Renal pelvis (tissue), 12 donors: ENCODE data around the gene ADAMTS2. TPM values are rescaled to one million over a fixed set of nuclear protein-coding genes. Genes with fewer than 3 reads are reported as not detected.

Experiments
- DNase-seq: peaks from one replicate; pipeline ENCODE4 v3.0.0-alpha.2; 2013
- long read RNA-seq, 16 experiments: transcript quantifications; one replicate each; lab custom pipeline, GENCODE V29; 2026
- polyA plus RNA-seq, 3 donors: library from polyadenylated mRNA; unstranded; fragments of 120-200 nt; gene quantifications; one replicate each; pipeline ENCODE4 v1.2.1, GENCODE V29; 2013; ENCODE audit not compliant: insufficient read length in 3 of 3

Gene ADAMTS2
- polyA plus RNA-seq, result 10 to 100 TPM; 10.6 to 11.7 (median 11.3) TPM
- long read RNA-seq, donor 1, partial matches to known transcripts, result 0 of 2 reads
- long read RNA-seq, donor 1, other reads (novel, unspliced or antisense), result 0 of 2 reads
- long read RNA-seq, donor 2, full-length matches to known transcripts, result 1 of 1 reads
- long read RNA-seq, donor 2, partial matches to known transcripts, result 0 of 1 reads
- long read RNA-seq, donor 2, other reads (novel, unspliced or antisense), result 0 of 1 reads
- long read RNA-seq, donor 3, partial matches to known transcripts, result 0 of 1 reads
- long read RNA-seq, donor 3, other reads (novel, unspliced or antisense), result 0 of 1 reads
- long read RNA-seq, donor 4, full-length matches to known transcripts, result 1 of 1 reads
- long read RNA-seq, donor 4, partial matches to known transcripts, result 0 of 1 reads
- long read RNA-seq, donor 4, other reads (novel, unspliced or antisense), result 0 of 1 reads
- long read RNA-seq, donor 5, result 0 reads
- long read RNA-seq, donor 6, partial matches to known transcripts, result 0 of 1 reads
- long read RNA-seq, donor 6, other reads (novel, unspliced or antisense), result 0 of 1 reads
- long read RNA-seq, donor 7, result 0 reads
- long read RNA-seq, donor 8, full-length matches to known transcripts, result 5 of 5 reads
- long read RNA-seq, donor 8, partial matches to known transcripts, result 0 of 5 reads
- long read RNA-seq, donor 8, other reads (novel, unspliced or antisense), result 0 of 5 reads
- long read RNA-seq, donor 9, result 0 reads
- long read RNA-seq, donor 10, result 0 reads
- long read RNA-seq, donor 11, partial matches to known transcripts, result 0 of 2 reads
- long read RNA-seq, donor 11, other reads (novel, unspliced or antisense), result 0 of 2 reads
- long read RNA-seq, donor 12, full-length matches to known transcripts, result 6 of 6 reads
- long read RNA-seq, donor 12, partial matches to known transcripts, result 0 of 6 reads
- long read RNA-seq, donor 12, other reads (novel, unspliced or antisense), result 0 of 6 reads
- long read RNA-seq, donor 13, result 0 reads
- long read RNA-seq, donor 14, full-length matches to known transcripts, result 1 of 1 reads
- long read RNA-seq, donor 14, partial matches to known transcripts, result 0 of 1 reads
- long read RNA-seq, donor 14, other reads (novel, unspliced or antisense), result 0 of 1 reads
- long read RNA-seq, donor 15, full-length matches to known transcripts, result 1 of 1 reads
- long read RNA-seq, donor 15, partial matches to known transcripts, result 0 of 1 reads
- long read RNA-seq, donor 15, other reads (novel, unspliced or antisense), result 0 of 1 reads
- long read RNA-seq, donor 16, full-length matches to known transcripts, result 4 of 4 reads
- long read RNA-seq, donor 16, partial matches to known transcripts, result 0 of 4 reads
- long read RNA-seq, donor 16, other reads (novel, unspliced or antisense), result 0 of 4 reads

DNA sequence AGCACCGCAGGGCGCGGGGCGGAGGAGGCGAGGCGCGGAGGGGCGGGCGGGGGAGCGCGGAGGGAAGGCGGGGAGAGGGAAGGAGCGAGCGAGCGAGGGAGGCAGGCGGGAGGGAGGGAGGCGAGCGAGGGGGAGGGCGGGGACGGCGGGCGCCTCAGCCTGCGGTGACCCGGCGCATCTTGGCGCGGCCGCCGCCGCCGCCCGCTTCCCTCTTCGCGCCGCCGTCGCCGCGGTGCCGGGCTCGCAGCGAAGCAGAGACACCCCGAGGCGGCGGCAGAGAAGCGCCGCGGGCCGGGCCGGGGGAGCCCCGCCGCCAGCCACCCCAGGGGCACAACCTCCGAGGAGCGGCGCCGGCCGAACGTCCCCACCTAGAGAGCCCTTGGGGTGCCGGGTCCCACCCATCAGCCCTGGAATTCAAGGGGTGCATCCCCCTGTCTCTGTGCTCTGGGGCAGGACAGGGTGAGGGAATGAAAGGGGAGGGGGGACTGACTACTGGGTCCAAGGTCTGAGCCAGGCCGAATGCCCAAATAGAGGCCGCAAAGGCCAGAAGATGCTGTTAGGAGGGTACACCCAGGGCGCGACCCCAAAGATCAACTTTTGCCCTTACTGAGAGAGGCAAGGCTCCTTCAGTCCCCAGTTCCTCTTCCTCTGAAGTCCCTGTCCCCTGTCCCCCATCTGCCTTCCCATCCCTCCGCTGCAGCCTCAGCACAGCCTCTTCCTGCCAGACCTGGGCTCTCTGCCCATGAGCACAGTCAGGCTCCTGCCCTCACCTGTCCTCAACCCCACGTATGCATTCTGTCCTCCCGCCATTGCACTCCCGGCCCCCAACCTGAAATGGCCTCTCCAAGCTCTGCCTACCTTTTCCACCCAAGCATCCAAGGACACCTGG lies at the start of gene ADAMTS2:
Gene ADAMTS2, minus strand, starts transcription at position 29 of the 889 bp plus-strand sequence. CDS start 133 bp downstream, outside the sequence.
- peak; percentile 55 for DNase-seq

DNA sequence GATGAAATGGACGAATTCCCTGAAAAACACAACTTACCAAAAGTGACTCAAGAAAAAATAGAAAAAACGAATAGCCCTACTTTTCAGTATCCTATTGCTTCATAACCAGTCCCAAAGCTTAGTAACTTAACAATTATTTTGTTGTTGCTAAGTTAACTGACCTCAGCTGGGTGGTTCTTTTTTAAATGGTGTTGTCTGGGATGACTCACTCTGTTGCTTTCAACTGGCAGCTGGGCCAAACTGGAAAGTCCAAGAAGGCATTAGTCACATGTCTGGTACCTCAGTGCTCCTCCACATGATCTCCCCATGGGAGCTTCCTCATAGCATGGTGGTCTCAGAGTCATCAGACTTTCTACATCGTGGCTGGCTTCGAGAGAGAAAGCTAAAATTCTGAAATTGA lies 47.8 kb upstream of the ADAMTS2 start:
- no peak for DNase-seq

DNA sequence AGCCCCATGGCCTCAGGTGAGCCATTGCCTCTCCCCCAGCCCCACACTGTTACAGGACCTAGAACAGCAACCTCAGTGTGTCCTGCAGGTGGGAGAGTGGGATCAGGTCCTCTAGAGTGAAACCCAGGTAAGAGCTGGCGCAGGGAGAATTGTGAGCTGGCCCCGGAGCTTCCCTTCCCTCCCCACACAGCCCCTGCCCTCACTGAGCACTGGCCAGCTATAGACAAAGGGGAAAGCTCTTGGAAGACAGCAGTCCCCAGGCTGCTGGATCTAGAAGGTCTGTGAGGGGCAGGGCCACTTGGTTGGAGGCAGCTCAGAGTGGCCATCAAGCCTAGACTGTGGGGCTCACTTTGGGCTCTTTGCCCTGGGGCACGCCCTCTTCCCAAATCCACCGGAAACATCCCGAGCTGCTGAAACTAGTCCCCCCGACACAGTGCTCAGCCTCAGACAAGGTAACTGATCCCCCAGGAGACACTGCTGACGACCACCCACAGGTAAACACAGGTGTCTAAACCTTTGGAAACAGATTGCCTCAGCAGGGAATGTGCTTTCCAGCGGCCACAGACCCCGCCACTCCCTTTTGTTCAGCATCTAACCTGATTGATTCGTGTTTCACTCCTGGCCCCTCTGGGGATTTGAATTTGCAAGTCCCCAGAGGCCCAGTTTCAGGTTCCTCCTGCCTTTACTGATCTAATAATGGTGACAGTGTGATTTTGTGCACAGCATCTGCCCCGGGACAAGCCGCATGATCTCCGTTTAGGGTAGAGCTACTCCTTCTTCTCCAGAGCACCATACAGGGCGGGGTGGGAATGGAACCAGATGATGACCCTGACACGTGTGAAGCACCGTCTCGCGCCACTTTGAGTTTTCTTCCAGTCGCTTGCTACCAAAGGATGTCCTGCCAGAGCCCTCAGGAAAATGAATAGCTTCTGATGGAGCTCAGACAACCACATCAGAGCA lies 42.2 kb upstream of the ADAMTS2 start:
- DNase-seq, result no peak

DNA sequence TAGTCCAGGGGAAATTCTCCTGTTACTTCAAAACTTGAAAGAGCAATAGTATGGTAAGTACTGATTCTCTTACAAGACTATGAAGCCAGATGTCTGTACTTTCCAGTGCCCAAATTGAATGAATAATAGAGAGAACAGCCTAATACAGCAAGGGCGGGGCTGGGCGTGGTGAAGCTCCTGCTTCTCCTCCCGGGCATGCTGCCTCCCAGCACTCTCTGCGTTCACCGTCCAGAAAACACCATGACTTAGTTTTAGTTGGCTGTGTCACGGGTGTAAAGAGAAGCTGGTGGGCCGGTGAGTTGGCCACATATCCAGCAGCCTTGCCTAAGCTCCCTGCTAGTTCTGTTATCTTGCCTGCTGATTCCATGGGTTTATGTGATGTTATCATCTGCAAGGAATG lies 40.7 kb upstream of the ADAMTS2 start:
- no peak for DNase-seq

DNA sequence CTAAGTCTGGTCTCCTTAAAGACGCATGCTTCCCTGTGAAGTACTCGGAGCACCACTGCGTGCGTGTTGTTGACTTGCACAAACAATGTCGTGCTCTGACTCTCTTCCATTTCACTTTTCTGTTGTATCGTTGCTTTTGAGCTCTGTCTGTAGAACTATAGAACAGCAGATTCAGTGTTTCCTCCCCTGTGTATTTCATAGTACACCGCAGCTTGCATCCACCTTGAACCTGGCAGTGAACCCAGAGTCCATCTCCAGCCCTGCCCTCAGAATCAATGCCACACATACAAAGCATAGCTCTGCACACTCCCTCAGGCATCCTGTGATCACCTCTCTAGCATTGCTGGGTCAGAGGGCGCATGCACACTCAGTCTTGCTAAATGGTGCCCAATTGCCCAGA lies 37.2 kb upstream of the ADAMTS2 start:
- no peak for DNase-seq

DNA sequence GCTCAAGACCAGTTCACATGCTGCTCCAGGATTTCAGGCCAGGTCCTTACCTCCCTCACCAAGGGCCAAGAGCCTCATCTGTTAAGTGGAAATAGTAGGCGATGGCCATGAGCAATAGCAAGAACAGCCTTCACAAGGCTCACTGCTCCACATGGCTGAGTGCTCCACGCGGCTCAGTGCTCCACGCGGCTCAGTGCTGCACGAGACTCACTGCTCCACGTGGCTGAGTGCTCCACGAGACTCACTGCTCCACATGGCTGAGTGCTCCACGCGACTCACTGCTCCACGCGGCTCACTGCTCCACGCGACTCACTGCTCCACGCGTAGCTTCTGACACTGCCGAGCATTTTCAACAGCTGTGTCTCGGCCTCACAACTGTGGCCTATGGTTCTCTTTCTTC lies 36.4 kb upstream of the ADAMTS2 start:
- no peak for DNase-seq

DNA sequence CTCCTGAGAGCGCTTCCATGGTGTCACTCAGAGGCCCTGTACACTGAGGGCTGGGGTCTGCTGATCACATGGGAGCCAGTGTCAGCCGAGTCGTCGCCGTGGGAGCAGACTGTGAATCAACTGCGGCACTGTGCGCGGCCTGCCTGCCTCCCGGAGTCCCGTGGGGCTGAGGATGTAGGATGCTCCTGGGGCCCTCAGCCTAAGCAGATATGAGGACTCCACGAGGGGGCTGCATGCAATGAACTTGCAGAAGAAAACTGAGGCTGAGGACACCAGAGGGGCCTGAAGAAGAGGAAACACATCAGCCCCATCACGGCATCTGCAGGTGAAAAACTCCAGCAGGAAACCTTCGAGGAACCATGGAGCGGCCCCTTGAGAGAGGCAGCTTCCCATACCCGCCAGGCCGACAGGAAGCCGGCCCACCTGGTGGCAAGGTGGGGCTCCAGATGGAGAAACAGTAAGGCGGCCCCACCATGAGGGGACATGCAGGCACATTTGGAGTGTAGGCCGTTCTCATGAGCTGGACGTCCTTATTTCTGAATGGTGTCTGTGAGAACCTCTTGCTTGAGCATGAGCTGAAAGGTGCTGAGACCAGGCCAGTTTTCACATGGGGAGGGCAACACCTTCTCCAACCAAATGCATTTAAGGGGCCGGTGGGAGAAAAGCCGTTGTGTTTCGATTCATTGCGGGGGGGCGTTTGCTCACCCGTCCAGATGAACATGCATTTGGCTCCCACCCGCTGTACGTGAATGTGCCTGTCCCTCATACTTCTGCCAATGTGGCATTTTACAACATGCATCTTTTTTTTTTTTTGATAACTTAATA lies 35.2 kb upstream of the ADAMTS2 start:
- DNase-seq, result no peak

DNA sequence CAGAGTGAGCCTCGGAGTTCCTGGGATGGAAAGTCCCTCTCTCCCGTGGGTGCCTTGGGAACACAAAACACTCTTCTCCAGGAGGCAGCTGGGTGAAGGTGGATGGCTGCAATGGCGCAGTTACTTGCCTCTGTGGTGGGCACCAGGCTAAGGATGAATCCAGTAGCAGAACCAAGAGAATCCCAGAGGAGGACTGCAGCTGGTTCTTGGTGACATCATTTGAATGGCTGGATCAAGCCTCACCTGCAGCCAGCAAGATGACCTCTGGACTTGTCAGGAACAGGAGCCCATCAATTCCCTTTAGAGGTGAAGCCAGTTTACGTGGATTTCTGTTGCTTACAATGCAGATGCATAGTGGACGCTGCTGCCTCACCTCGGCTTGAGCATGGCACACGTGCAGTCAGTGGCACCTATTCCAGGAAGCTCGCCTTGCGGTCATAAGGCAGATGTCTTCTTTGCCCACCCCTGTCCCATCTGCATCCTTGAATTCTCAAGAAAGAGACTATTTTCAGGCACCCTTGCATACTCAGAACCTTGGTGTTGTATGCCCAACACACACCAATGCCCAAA lies 34.1 kb upstream of the ADAMTS2 start:
- DNase-seq, result no peak

DNA sequence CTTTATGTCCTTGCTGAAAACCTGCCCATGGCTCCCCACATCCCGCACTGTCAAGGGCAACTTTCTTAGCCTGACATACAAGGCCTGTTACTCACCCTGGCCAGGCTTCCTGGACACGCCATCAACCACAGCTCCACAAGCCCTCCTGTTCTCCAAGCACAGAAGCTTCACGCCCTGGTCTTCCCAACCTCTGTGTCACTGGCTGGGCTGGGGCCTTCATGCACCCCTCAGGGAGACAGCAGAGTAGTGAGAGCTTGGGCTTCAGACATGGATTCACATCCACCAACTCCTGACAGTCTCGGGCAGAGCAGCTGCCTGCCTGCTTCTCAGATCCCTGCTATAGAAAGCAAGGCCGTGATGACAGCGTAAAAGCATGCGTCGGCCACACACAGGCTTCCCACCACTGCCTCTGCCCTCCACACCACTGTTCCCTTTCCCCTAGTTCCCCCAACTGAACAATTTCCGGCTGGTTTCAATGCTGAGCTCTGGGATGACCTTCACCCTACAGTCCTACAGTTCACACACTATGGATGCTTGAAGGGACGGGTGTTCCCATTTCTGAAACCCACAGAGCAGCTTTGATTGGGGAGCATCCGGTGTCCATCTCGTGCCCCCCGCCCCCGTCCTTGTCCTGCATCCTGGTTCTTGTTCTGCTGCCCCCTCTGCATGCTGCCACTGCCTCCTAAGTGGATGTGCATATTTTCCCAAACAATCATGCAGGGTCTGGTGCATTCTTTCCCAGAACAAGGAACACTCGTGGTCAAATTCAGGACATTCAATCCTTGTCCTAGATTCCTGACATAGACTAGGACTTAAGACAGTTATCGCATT lies 33.4 kb upstream of the ADAMTS2 start:
- DNase-seq, result peak; percentile 30

DNA sequence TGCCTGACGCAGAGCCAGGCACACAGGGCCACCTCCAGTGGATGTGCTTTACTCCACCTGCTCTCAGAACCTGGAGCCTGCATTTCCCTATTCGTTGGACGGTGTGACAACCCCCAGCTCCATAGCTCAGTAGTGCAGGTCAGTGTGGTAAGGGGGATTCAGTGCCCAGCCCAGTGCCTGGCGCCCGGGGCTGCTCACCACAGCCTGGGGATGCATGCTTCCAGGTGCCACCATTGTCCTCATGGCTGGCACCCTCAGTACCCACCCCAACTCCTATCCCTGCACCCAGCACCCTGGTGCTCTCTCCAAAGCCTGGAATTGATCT lies 32.8 kb upstream of the ADAMTS2 start:
- no peak for DNase-seq

DNA sequence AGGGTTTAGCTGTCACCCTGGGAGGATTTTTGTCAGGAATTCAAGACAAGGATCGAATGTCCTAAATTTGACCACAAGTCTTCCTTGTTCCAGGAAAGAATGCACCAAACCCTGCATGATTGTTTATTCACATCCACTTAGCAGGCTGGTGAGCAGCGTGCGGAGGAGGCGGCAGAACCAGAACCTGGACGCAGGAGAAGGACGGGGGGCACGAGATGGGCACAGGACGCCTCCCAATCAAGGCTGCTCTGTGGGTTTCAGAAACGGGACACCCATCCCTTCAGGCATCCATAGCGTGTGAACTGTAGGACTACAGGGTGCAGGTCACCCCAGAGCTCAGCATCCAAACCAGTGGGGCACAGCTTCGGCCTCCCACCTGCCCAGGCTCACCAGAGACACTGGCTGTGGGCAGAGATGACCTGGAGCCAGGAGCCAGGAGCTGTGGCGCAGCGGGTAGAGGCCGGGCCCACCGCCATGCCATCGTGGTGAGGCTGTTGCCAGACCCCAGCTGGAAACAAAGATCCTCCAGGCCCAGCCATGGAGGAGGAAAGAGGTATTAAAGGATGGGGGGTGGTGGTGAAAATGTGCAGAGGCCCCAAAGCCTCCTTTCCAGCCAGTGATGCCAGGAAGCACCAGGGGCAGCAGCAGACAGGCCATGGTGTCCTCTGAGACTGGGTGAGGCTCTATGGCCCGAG lies 32.3 kb upstream of the ADAMTS2 start:
- DNase-seq, result no peak

DNA sequence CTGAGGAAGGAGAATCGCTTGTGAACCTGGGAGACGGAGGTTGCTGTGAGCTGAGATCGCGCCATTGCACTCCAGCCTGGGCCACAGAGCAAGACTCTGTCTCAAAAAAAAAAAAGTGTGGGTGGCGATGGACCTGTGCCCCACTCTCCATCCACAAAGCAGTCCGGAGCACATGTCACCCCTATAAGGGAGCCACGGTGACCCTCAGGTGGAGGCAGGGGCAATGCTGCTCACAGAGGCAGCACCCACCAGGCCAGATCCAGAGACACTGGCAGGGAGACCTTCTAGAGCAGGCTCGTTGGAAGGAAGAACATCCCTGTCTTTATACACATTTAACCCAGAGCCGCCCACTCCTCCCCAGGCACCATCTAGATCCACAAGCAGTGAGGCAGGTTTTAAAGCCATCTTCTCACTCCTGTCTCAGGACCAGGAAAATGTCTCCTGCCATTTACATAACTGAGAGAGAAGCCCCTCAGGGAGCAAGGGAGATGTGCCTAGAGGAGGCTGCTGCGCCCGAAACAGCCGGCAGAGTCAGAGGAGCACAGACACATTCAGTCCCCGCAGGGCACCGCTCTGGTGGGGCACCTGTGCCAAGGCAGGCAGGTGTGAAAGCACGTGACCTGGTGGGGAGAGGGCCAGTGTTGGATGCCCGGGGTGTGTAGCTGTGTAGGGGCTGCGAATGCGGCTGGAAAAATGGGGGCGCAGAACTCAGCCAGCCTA lies 31.6 kb upstream of the ADAMTS2 start:
- DNase-seq, result no peak

DNA sequence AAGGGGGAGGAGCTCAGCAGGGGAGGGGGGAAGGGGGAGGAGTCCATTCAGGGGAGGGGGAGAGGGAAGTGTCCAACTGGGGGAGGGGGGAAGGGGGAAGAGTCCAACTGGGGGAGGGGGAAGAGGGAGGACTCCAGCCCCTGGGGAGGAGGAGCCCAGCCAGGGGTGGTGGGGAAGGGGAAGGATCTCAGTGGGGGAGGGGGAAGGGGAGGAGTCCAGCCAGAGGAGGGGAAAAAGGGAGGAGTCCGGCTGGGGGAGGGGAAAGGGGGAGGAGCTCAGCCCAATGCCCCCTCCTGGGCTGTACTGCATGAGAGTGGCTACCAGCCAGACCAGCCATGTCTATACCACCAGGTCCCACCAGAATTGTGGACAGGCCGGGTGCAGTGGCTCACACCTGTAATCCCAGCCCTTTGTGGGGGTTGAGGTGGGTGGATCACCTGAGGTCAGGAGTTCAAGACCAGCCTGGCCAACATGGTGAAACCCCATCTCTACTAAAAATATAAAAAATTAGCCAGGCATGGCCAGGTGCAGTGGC lies 30.6 kb upstream of the ADAMTS2 start:
- no peak for DNase-seq

DNA sequence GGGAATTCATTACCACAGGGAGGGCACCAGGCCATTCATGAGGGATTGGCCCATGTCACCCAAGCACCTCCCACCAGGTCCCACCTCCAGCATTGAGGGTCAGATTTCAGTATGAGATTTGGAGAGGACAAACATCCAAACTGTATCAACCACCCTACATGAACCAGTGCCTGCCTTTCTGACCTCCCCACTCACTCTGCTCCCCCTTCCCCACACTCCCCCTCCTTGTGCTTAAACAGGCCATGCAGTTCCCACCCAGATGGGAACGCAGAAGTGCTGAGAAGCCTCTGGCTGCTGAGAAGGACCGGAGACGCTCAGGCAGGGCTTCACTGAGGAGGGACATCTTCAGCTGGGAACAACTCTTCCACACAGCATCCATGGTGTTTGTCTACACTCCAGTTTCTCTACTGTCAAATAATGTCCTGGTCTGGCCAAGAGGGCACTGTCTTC lies 30.0 kb upstream of the ADAMTS2 start:
- DNase-seq, result no peak

DNA sequence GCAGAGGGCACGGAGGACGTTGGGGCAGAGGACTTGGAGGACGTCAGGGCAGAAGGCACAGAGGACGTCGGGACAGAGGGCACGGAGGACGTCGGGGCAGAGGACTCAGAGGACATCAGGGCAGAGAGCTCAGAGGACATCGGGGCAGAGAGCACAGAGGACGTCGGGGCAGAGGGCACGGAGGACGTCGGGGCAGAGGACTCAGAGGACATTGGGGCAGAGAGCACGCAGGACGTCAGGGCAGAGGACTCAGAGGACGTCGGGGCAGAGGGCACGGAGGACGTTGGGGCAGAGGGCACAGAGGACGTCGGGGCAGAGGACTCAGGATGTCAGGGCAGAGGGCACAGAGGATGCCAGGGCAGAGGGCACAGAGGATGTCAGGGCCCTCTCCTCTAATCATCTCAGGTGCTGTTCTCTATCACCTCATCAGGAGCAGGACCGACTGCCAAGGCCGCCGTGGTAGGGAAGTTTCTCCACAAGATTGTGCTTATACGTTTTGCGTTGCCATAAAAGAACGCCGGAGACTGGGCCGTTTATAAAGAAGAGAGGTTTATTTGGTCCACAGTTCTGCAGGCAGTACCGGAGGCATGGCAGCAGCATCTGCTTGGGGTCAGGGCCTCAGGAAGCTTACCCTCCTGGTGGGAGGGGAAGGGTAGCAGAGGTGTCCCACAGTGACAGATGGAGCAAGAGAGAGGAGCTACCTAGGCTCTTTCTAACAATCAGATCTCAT lies 29.4 kb upstream of the ADAMTS2 start:
- DNase-seq, result no peak
